ENCODE data around the gene PHKB.
"Not testable (repeated sequence)": the region's sequence is repeated elsewhere in the genome, so short reads cannot be mapped to it uniquely, and the experiment has no call there.

Gene PHKB

DNA sequence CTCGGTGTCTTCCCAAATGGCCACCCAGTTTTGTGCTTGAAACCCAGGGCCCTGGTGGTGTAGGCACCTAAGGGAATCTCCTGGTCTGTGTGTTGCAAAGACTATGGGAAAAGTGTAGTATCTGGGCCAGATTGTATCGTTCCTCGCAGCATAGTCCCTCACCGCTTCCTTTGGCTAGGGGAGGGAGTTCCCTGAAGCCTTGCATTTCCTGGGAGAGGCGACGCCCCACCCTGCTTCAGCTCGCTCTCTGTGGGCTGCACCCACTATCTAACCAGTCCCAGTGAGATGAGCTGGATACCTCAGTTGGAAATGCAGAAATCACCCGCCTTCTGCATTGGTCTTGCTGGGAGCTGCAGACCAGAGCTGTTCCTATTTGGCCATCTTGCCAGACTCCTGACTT lies 93.5 kb downstream of the PHKB start:
- H3K4me3 ChIP-seq (ENCODE audit: low read length in 2 of 2); H3K4me1 ChIP-seq (ENCODE audit: control insufficient read depth in 2 of 2, insufficient read depth in 2 of 2, low read length in 2 of 2); H3K27me3 ChIP-seq (ENCODE audit: control insufficient read depth in 2 of 2, insufficient read depth in 2 of 2, low read length in 2 of 2); H3K9ac ChIP-seq (ENCODE audit: low read depth in 1 of 2, low read length in 2 of 2); H3K9me3 ChIP-seq (ENCODE audit: control insufficient read depth in 2 of 2, low read length in 2 of 2); H3K27ac ChIP-seq (ENCODE audit: low read depth in 2 of 2, low read length in 2 of 2): not testable (repeated sequence)
- peaks cover 7 to 14% of the 10 kb centered on the region in 2 donors for H3K36me3 ChIP-seq (ENCODE audit: control insufficient read depth in 2 of 2, insufficient read depth in 2 of 2, low read length in 2 of 2)

DNA sequence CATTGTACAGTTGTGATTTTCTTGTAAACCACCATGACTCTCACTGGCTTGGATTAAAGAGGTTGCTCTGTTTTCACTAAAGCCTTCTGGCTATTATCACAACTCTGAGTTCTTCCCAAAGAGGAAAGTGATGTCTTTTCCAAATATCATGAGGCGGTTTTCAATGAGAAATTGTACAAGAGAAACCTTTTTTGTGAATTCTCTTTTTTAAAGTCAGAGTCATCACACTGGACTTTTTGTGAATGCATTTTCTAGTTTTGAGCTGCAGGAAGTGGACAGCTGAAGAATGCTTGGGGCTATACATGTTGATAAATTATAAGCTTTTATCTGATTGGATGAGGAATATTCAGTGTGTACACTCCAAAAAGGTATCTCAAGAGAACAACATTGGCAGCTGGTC lies 100.2 kb downstream of the PHKB start:
- peaks cover 0 to 2% of the 10 kb centered on the region in 2 donors for H3K36me3 ChIP-seq (ENCODE audit: control insufficient read depth in 2 of 2, insufficient read depth in 2 of 2, low read length in 2 of 2)
- no peak overlapping the region for H3K27ac ChIP-seq (ENCODE audit: low read depth in 2 of 2, low read length in 2 of 2)
- no peak overlapping the region for H3K9ac ChIP-seq (ENCODE audit: low read depth in 1 of 2, low read length in 2 of 2)
- H3K9me3 ChIP-seq (ENCODE audit: control insufficient read depth in 2 of 2, low read length in 2 of 2): no peaks in the 10 kb centered on the region
- no peak overlapping the region for H3K4me3 ChIP-seq (ENCODE audit: low read length in 2 of 2)
- H3K27me3 ChIP-seq (ENCODE audit: control insufficient read depth in 2 of 2, insufficient read depth in 2 of 2, low read length in 2 of 2): no peaks in the 10 kb centered on the region
- no peaks in the 10 kb centered on the region for H3K4me1 ChIP-seq (ENCODE audit: control insufficient read depth in 2 of 2, insufficient read depth in 2 of 2, low read length in 2 of 2)

DNA sequence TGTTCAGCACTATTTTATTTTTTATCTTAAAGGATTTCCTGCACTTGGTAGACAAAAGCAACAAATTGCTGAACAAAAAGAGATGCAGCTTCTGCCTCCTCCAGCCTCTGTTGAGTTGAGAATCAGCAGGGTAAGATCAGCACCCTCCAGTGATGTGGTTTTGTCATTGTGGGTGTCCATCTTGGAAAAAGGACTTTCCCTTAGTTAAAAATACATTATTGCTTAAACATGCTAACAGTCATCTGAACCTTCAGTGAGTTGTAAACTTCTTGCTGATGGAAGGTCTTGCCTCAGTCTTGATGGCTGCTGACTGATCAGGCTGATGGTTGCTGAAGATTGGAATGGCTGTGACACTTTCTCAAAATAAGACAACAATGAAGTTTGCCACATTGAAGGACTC lies 101.2 kb downstream of the PHKB start:
- Histone ChIP-seq H3K4me1 (ENCODE audit: control insufficient read depth in 2 of 2, insufficient read depth in 2 of 2, low read length in 2 of 2) (no peaks in the 10 kb centered on the region), H3K9ac (ENCODE audit: low read depth in 1 of 2, low read length in 2 of 2) (no peak overlapping the region), H3K27ac (ENCODE audit: low read depth in 2 of 2, low read length in 2 of 2) (no peak overlapping the region)

DNA sequence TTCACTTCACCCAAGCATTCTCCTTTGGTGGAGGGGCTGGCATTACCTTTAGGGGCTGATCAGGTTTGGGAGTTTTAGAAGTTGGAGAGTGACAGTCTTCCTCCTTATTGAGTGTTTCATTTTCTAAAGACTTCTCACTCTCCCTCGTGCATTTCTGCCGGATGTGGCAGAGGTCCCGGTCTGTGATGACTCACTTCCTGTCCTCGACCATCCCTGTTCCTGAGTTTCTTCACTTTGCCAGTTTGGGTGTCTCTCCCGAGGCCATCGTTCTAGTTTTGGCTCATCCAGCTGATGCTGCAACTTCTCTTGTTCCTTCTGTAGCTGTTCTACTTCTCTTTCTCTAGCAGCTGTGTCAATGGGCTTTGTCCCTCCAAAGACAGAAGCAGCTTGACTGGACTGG lies 104.3 kb downstream of the PHKB start:
- peak overlapping the region in 1 of 2 donors; percentile 25 for H3K27ac ChIP-seq (ENCODE audit: low read depth in 2 of 2, low read length in 2 of 2)
- H3K4me1 ChIP-seq (ENCODE audit: control insufficient read depth in 2 of 2, insufficient read depth in 2 of 2, low read length in 2 of 2): no peaks in the 10 kb centered on the region
- peaks cover 0 to 2% of the 10 kb centered on the region in 2 donors for H3K36me3 ChIP-seq (ENCODE audit: control insufficient read depth in 2 of 2, insufficient read depth in 2 of 2, low read length in 2 of 2)
- H3K9ac ChIP-seq (ENCODE audit: low read depth in 1 of 2, low read length in 2 of 2): no peak overlapping the region
- no peaks in the 10 kb centered on the region for H3K9me3 ChIP-seq (ENCODE audit: control insufficient read depth in 2 of 2, low read length in 2 of 2)
- no peak overlapping the region for H3K4me3 ChIP-seq (ENCODE audit: low read length in 2 of 2)
- no peaks in the 10 kb centered on the region for H3K27me3 ChIP-seq (ENCODE audit: control insufficient read depth in 2 of 2, insufficient read depth in 2 of 2, low read length in 2 of 2)

More for the DNA sequence above, 101.2 kb downstream of the PHKB start:
- no peaks in the 10 kb centered on the region for H3K27me3 ChIP-seq (ENCODE audit: control insufficient read depth in 2 of 2, insufficient read depth in 2 of 2, low read length in 2 of 2)
- H3K36me3 ChIP-seq (ENCODE audit: control insufficient read depth in 2 of 2, insufficient read depth in 2 of 2, low read length in 2 of 2): peaks cover 0 to 2% of the 10 kb centered on the region in 2 donors
- H3K4me3 ChIP-seq (ENCODE audit: low read length in 2 of 2): no peak overlapping the region
- no peaks in the 10 kb centered on the region for H3K9me3 ChIP-seq (ENCODE audit: control insufficient read depth in 2 of 2, low read length in 2 of 2)

DNA sequence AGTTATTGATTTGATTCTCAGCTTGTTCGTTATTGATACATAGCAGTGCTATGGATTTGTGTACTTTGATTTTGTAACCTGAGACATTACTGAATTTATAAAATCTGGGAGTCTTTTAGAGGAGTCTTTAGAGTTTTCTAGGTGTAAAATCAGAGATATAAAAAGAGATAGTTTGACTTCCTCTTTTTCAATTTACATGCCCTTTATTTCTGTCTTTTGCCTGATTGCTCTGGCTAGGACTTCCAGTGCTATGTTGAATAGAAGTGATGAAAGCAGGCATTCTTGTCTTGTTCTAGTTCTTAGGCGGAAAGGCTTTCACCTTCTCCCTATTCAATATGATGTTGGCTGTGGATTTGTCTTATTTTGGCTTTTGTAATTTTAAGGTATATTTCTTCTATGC lies 106.2 kb downstream of the PHKB start:
- no peak overlapping the region for H3K27ac ChIP-seq (ENCODE audit: low read depth in 2 of 2, low read length in 2 of 2)
- H3K36me3 ChIP-seq (ENCODE audit: control insufficient read depth in 2 of 2, insufficient read depth in 2 of 2, low read length in 2 of 2): no peaks in the 10 kb centered on the region
- H3K27me3 ChIP-seq (ENCODE audit: control insufficient read depth in 2 of 2, insufficient read depth in 2 of 2, low read length in 2 of 2): no peaks in the 10 kb centered on the region
- H3K4me3 ChIP-seq (ENCODE audit: low read length in 2 of 2): no peak overlapping the region
- H3K9me3 ChIP-seq (ENCODE audit: control insufficient read depth in 2 of 2, low read length in 2 of 2): no peaks in the 10 kb centered on the region
- no peaks in the 10 kb centered on the region for H3K4me1 ChIP-seq (ENCODE audit: control insufficient read depth in 2 of 2, insufficient read depth in 2 of 2, low read length in 2 of 2)
- H3K9ac ChIP-seq (ENCODE audit: low read depth in 1 of 2, low read length in 2 of 2): no peak overlapping the region

GRCh38 chr16:47568351-47568750 lies 107.2 kb downstream of the PHKB start:
- Histone ChIP-seq H3K9ac (ENCODE audit: low read depth in 1 of 2, low read length in 2 of 2) (no peak overlapping the region), H3K9me3 (ENCODE audit: control insufficient read depth in 2 of 2, low read length in 2 of 2) (no peaks in the 10 kb centered on the region), H3K36me3 (ENCODE audit: control insufficient read depth in 2 of 2, insufficient read depth in 2 of 2, low read length in 2 of 2) (peaks cover 0 to 4% of the 10 kb centered on the region in 2 donors), H3K4me3 (ENCODE audit: low read length in 2 of 2) (no peak overlapping the region), H3K4me1 (ENCODE audit: control insufficient read depth in 2 of 2, insufficient read depth in 2 of 2, low read length in 2 of 2) (no peaks in the 10 kb centered on the region), H3K27me3 (ENCODE audit: control insufficient read depth in 2 of 2, insufficient read depth in 2 of 2, low read length in 2 of 2) (no peaks in the 10 kb centered on the region), H3K27ac (ENCODE audit: low read depth in 2 of 2, low read length in 2 of 2) (no peak overlapping the region)

DNA sequence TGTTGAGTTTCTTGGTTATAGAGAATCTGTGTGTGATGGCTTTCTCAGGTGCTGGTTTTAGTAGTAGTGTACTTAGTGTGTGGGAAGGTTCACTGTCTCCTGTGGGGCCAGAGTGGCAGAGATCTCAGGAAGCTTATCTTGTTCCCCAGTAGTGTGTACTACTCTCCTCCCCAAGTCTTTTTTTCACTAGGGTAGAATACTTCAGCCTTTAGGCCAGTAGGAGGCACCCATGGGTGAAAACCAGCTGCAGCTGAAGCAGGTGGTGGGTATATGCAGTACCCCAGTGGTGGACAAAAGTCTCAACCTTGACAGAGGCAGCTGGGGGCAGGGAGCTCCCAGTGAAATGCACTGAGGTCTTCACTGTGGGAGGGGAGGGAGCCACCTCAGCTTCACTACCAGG lies 109.9 kb downstream of the PHKB start:
- H3K9ac ChIP-seq (ENCODE audit: low read depth in 1 of 2, low read length in 2 of 2): no peak overlapping the region
- H3K4me1 ChIP-seq (ENCODE audit: control insufficient read depth in 2 of 2, insufficient read depth in 2 of 2, low read length in 2 of 2): no peaks in the 10 kb centered on the region
- H3K27ac ChIP-seq (ENCODE audit: low read depth in 2 of 2, low read length in 2 of 2): no peak overlapping the region
- no peaks in the 10 kb centered on the region for H3K27me3 ChIP-seq (ENCODE audit: control insufficient read depth in 2 of 2, insufficient read depth in 2 of 2, low read length in 2 of 2)
- peaks cover 0 to 4% of the 10 kb centered on the region in 2 donors for H3K36me3 ChIP-seq (ENCODE audit: control insufficient read depth in 2 of 2, insufficient read depth in 2 of 2, low read length in 2 of 2)
- no peak overlapping the region for H3K4me3 ChIP-seq (ENCODE audit: low read length in 2 of 2)
- H3K9me3 ChIP-seq (ENCODE audit: control insufficient read depth in 2 of 2, low read length in 2 of 2): no peaks in the 10 kb centered on the region

GRCh38 chr16:47571711-47572110 lies 110.6 kb downstream of the PHKB start:
- Histone ChIP-seq H3K4me1 (ENCODE audit: control insufficient read depth in 2 of 2, insufficient read depth in 2 of 2, low read length in 2 of 2) (no peaks in the 10 kb centered on the region), H3K27ac (ENCODE audit: low read depth in 2 of 2, low read length in 2 of 2) (no peak overlapping the region), H3K36me3 (ENCODE audit: control insufficient read depth in 2 of 2, insufficient read depth in 2 of 2, low read length in 2 of 2) (peaks cover 0 to 4% of the 10 kb centered on the region in 2 donors), H3K4me3 (ENCODE audit: low read length in 2 of 2) (no peak overlapping the region), H3K9ac (ENCODE audit: low read depth in 1 of 2, low read length in 2 of 2) (no peak overlapping the region), H3K27me3 (ENCODE audit: control insufficient read depth in 2 of 2, insufficient read depth in 2 of 2, low read length in 2 of 2) (no peaks in the 10 kb centered on the region), H3K9me3 (ENCODE audit: control insufficient read depth in 2 of 2, low read length in 2 of 2) (no peaks in the 10 kb centered on the region)

DNA sequence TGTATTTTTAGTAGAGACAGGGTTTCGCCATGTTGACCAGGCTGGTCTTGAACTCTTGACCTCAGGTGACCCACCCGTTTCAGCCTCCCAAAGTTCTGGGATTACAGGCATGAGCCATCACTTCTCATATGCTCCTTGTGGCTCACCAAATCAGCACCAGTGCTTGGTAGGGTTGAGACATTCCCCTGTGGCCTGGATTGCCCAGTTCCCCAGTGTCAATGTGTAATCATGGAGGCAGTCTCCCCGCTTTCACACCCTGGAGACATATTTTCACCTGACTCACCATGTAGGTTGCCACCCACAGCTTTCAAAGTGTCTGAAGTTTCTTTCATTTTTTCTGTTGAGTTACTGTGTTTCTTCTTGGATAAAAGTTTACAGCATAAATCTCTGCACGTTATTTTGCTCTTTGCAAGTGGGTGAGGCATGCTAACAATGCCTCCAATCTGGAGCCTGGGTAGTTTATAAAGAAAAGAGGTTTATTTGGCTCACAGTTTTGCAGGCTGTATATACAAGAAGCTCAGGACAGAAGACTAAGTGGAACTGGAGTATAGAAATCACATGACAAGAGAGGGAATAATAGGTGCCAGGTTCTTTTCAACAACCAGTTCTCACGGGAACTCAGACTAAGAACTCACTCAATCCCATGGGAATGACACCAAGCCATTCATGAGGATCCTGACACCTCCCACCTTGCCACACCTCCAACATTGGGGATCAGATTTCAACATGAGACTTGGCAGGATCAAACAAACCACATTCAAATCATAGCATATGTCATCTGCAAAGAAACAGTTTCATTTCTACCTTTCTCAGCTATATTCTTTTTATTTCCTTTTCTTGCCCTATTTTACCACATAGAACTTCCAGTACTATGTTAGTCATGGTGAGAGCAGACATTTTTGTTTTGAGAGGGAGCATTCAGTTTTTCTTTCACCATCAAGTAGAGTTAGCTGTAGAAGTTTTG lies 113.2 kb downstream of the PHKB start:
- H3K9ac ChIP-seq (ENCODE audit: low read depth in 1 of 2, low read length in 2 of 2): no peak overlapping the region

DNA sequence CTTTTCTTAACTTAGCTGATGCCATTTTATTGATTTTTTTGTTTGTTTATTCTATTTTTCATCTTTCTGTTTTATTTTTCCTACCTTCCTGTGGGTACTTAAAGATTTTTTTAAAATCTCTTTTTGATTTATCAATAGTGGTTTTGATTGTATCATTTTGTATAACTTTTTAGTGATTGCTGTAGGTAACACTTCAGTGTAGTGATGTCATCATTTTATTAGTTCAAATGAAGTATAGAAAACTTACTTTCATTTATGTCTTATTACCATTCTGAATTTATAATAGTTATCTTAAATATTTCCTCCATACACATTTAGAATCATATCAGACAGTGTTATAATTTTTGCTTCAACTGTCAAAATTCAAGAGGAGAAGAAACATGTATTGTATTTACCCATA lies 115.9 kb downstream of the PHKB start:
- Histone ChIP-seq H3K9me3 (ENCODE audit: control insufficient read depth in 2 of 2, low read length in 2 of 2) (no peaks in the 10 kb centered on the region), H3K4me3 (ENCODE audit: low read length in 2 of 2) (no peak overlapping the region), H3K36me3 (ENCODE audit: control insufficient read depth in 2 of 2, insufficient read depth in 2 of 2, low read length in 2 of 2) (peaks cover 0 to 10% of the 10 kb centered on the region in 2 donors), H3K27ac (ENCODE audit: low read depth in 2 of 2, low read length in 2 of 2) (no peak overlapping the region), H3K9ac (ENCODE audit: low read depth in 1 of 2, low read length in 2 of 2) (no peak overlapping the region), H3K27me3 (ENCODE audit: control insufficient read depth in 2 of 2, insufficient read depth in 2 of 2, low read length in 2 of 2) (no peaks in the 10 kb centered on the region), H3K4me1 (ENCODE audit: control insufficient read depth in 2 of 2, insufficient read depth in 2 of 2, low read length in 2 of 2) (no peaks in the 10 kb centered on the region)

More for the DNA sequence above, 113.2 kb downstream of the PHKB start:
- no peak overlapping the region for H3K4me3 ChIP-seq (ENCODE audit: low read length in 2 of 2)
- H3K36me3 ChIP-seq (ENCODE audit: control insufficient read depth in 2 of 2, insufficient read depth in 2 of 2, low read length in 2 of 2): peaks cover 0 to 4% of the 10 kb centered on the region in 2 donors
- H3K9me3 ChIP-seq (ENCODE audit: control insufficient read depth in 2 of 2, low read length in 2 of 2): no peaks in the 10 kb centered on the region
- no peaks in the 10 kb centered on the region for H3K27me3 ChIP-seq (ENCODE audit: control insufficient read depth in 2 of 2, insufficient read depth in 2 of 2, low read length in 2 of 2)
- no peak overlapping the region for H3K27ac ChIP-seq (ENCODE audit: low read depth in 2 of 2, low read length in 2 of 2)
- no peaks in the 10 kb centered on the region for H3K4me1 ChIP-seq (ENCODE audit: control insufficient read depth in 2 of 2, insufficient read depth in 2 of 2, low read length in 2 of 2)
